Measurements from ENCODE around the gene KBTBD8. TPM values are rescaled to one million over a fixed set of nuclear protein-coding genes. Genes with fewer than 3 reads are reported as not detected.

Gene KBTBD8
- total RNA-seq, 3 donors from 2014 or later (not counting 1 experiment from before 2014, with no cell fraction given), result 8.6 to 11.8 (median 10.8) TPM

- Histone ChIP-seq H3K27ac (ENCODE audit: low read length) (no peak overlapping the region), H3K4me3 (ENCODE audit: low read length) (peak overlapping the region; percentile 21), H3K36me3 (ENCODE audit: control insufficient read depth, insufficient read depth, low read length) (no peaks in the 10 kb centered on the region), H3K27me3 (ENCODE audit: control insufficient read depth, insufficient read depth, low read length) (peaks cover 4% of the 10 kb centered on the region), H3K9me3 (ENCODE audit: control insufficient read depth, insufficient read depth, low read length) (no peaks in the 10 kb centered on the region), H3K4me1 (ENCODE audit: control insufficient read depth, insufficient read depth, low read length) (no peaks in the 10 kb centered on the region)
- DNase-seq, result peak in 1 of 2 donors; percentile 23
- Mint-ChIP-seq H3K4me1 (no peaks in the 10 kb centered on the region), H3K4me3 (no peak overlapping the region), H3K27ac (no peak overlapping the region), H3K9me3 (no peaks in the 10 kb centered on the region), H3K36me3 (no peaks in the 10 kb centered on the region), H3K27me3 (ENCODE audit: low read depth in 2 of 2) (peaks cover 24 to 32% of the 10 kb centered on the region in 2 donors)
- ATAC-seq, result no peak
- WGBS (ENCODE audit: insufficient coverage), result 96% methylated on average over 6 of the region's 7 CpGs
- TF ChIP-seq, protein P1, sequence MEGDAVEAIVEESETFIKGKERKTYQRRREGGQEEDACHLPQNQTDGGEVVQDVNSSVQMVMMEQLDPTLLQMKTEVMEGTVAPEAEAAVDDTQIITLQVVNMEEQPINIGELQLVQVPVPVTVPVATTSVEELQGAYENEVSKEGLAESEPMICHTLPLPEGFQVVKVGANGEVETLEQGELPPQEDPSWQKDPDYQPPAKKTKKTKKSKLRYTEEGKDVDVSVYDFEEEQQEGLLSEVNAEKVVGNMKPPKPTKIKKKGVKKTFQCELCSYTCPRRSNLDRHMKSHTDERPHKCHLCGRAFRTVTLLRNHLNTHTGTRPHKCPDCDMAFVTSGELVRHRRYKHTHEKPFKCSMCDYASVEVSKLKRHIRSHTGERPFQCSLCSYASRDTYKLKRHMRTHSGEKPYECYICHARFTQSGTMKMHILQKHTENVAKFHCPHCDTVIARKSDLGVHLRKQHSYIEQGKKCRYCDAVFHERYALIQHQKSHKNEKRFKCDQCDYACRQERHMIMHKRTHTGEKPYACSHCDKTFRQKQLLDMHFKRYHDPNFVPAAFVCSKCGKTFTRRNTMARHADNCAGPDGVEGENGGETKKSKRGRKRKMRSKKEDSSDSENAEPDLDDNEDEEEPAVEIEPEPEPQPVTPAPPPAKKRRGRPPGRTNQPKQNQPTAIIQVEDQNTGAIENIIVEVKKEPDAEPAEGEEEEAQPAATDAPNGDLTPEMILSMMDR (IDR thresholded peaks at IDR 0.05), result no peak
- intact Hi-C loops (cut with micrococcal nuclease), result no loop called here
Measured at GRCh38 chr3:66989860-66990696, 8.0 kb upstream of the KBTBD8 start.

- TF ChIP-seq, protein P1 (IDR thresholded peaks at IDR 0.05), result no peak
- Mint-ChIP-seq H3K27me3 (ENCODE audit: low read depth in 2 of 2) (peaks cover 24 to 29% of the 10 kb centered on the region in 2 donors), H3K36me3 (no peaks in the 10 kb centered on the region), H3K4me3 (no peak overlapping the region), H3K9me3 (no peaks in the 10 kb centered on the region), H3K4me1 (no peaks in the 10 kb centered on the region), H3K27ac (no peak overlapping the region)
- 69% methylated on average over 1 of the region's 1 CpG for WGBS (ENCODE audit: insufficient coverage)
- ATAC-seq, result no peak
- Histone ChIP-seq H3K27me3 (ENCODE audit: control insufficient read depth, insufficient read depth, low read length) (peaks cover 4% of the 10 kb centered on the region), H3K9me3 (ENCODE audit: control insufficient read depth, insufficient read depth, low read length) (no peaks in the 10 kb centered on the region), H3K36me3 (ENCODE audit: control insufficient read depth, insufficient read depth, low read length) (no peaks in the 10 kb centered on the region), H3K4me1 (ENCODE audit: control insufficient read depth, insufficient read depth, low read length) (no peaks in the 10 kb centered on the region), H3K27ac (ENCODE audit: low read length) (no peak overlapping the region), H3K4me3 (ENCODE audit: low read length) (no peak overlapping the region)
- DNase-seq, result no peak
- intact Hi-C loops (cut with micrococcal nuclease), result no loop called here
Measured at GRCh38 chr3:66991459-66991858, 6.6 kb upstream of the KBTBD8 start.

DNA sequence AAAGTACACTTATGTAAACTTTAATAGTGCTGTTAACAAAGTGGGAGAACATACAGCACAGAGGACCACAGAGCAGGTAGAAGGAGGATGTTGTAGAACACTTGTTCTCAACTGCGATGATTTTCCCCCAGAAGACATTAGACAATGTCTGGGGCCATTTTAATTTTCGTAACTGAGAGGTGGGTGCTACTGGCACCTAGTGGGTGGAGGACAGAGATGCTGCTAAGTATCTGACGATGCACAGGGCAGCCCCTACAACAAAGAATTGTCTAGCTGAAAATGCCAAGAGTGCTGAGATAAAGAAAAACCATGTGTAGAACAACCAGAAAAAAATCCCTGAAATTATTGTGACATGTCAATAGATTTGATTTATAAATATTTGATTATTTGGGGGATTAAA, 5.0 kb upstream of the KBTBD8 start:
- Histone ChIP-seq H3K36me3 (ENCODE audit: control insufficient read depth, insufficient read depth, low read length) (no peaks in the 10 kb centered on the region), H3K4me3 (ENCODE audit: low read length) (no peak overlapping the region), H3K27ac (ENCODE audit: low read length) (no peak overlapping the region), H3K27me3 (ENCODE audit: control insufficient read depth, insufficient read depth, low read length) (peaks cover 6% of the 10 kb centered on the region), H3K9me3 (ENCODE audit: control insufficient read depth, insufficient read depth, low read length) (no peaks in the 10 kb centered on the region), H3K4me1 (ENCODE audit: control insufficient read depth, insufficient read depth, low read length) (peaks cover 6% of the 10 kb centered on the region)
- H3K36me3 Mint-ChIP-seq, result no peaks in the 10 kb centered on the region
- no peak overlapping the region for H3K27ac Mint-ChIP-seq
- TF ChIP-seq, protein P1 (IDR thresholded peaks at IDR 0.05), result no peak
- DNase-seq (no peak), ATAC-seq (no peak)
- intact Hi-C loops (cut with micrococcal nuclease), result no loop called here
- no peak overlapping the region for H3K4me3 Mint-ChIP-seq
- peaks cover 27 to 29% of the 10 kb centered on the region in 2 donors for H3K27me3 Mint-ChIP-seq (ENCODE audit: low read depth in 2 of 2)
- WGBS (ENCODE audit: insufficient coverage), result 90% methylated on average over 3 of the region's 3 CpGs
- H3K9me3 Mint-ChIP-seq, result no peaks in the 10 kb centered on the region
- peaks cover 7% of the 10 kb centered on the region in 2 donors for H3K4me1 Mint-ChIP-seq
